ENCODE measurements around the gene GORASP1.

Gene GORASP1

DNA sequence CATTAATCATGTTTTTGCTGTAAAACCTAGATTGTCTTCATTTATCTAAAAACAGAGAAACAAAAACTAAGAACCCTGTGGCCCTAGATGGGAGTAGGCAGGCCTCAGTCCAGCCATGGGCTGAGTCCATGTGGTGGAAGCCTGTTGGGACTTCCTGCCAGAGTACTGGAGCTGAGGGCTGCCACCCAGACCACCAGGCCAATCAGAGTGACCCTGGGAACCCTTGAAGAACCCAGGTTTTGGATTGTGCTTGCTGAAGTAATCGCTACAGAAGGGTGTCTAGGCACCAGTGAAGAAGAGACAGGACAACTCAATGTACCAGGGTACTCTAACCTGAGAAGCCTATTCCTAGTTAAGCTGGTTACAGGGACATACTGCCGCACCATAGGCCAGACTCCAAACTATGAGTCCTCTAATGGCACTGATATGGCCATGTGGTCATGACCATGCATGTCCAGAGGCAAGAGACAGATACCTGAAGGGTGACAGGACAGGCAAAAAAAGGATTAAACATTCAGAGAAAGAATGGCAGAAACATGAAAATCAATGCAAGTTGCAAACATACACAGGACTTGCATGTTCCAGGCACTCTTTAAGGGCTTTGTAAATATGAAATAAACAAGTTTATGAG, 33.0 kb upstream of the GORASP1 start:
- no peak for DNase-seq

- DNase-seq = no peak
Measured at GRCh38 chr3:39139442-39139841, 32.0 kb upstream of the GORASP1 start.

- no peak for DNase-seq
Measured at GRCh38 chr3:39138804-39139415, 31.5 kb upstream of the GORASP1 start.

GRCh38 chr3:39137991-39138803, 30.8 kb upstream of the GORASP1 start:
- no peak for DNase-seq

DNA sequence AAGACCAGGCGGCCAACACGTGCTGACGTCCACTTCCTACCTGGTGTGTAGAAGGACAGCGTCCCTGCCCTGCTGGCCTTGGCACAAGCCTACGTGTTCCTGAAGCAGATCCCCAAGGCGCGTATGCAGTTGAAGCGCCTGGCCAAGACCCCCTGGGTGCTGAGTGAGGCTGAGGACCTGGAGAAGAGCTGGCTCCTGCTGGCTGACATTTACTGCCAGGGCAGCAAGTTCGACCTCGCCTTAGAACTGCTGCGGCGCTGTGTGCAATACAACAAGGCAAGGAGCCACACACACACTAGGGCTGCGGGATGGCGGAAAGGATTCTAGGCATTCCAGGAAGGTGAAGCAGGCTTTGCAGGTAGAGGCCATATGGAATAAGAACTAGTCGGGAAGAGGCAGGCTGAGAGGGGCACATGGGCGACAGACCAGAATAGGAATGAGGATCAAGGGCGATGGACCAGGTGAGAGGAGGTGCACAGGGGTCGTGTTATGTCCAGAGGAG, 30.1 kb upstream of the GORASP1 start:
- no peak for DNase-seq

DNA sequence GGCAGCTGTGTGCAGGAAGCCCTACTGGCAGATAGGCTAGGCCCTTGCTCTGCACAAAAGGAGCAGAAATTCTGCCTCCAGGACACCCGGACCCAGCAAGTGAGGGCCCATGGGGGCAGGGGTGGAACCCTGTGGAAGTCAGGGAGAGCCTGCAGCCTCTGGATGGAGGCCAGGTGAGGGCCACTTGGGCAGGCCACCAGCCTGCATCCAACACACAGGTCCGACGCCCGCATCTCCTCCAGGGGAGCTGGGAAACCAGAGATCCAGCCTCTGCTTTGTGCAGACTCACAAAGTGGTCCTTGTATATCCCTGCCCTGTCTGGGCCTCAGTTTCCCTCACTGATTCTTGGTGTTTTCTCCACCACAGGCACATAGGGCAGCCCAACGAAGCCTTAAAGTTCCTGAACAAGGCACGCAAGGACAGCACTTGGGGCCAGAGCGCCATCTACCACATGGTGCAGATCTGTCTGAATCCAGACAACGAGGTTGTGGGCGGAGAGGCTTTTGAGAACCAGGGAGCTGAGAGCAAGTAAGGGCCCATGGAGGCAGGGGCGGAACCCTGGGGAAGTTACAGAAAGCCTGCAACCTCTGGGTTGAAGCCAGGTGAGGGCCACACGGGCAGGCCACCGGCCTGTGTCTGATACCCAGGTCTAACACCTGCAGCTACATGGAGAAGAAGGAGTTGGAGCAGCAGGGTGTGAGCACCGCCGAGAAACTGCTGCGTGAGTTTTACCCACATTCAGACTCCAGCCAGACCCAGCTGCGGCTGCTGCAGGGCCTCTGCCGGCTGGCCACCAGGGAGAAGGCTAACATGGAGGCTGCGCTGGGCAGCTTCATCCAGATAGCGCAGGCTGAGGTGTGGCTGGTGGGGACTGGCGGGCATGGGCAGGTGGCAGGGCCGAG, 29.4 kb upstream of the GORASP1 start:
- DNase-seq = no peak

DNA sequence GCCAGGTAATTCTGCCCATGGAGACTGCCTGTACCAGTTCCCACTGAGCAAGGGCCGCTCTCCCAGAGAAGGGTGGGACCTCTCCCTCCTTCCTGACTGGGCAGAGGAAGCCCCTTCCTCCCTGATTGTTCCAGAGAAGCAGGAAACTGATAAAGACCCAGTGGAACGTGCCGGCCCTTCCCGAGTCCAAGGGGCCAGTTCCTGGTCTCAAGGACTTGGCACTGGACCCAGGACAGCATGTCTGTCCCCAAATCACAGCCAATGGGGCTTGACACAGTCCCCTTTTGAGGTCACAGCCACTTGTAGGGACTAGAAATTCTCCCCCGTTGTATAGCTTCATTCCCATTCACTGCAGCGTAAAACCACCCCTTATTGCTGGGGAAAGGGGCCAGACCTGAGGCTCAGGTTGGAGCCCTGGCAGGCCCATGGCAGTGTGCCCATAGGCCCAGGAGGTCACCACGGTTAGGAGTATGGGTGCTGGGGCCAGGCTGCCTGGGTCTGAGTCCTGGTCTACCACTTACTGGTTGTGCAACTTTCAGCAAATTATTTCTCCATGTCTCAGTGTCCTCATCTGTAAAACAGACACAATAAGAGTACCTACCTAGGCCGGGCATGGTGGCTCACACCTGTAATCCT, 27.9 kb upstream of the GORASP1 start:
- DNase-seq = no peak

- DNase-seq = no peak
Measured at GRCh38 chr3:39134305-39134704, 26.9 kb upstream of the GORASP1 start.

- DNase-seq = no peak
Measured at GRCh38 chr3:39133822-39134221, 26.4 kb upstream of the GORASP1 start.

DNA sequence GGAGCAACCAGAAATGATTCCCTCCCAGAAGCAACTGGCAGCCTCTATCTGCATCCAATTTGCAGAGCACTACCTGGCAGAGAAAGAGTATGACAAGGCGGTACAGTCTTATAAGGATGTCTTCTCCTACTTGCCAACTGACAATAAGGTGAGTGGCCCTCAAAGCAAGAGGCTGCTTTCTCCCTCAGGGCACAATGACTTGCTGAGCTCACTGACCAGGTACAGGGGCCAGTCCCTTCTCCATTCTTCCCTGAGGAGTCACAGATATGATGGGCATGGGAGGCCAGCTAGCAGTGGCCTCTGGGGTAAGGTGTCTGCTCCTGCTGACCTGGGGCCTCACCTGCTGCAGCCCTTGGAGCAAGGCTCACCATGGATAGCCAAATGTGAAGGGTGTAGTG, 25.7 kb upstream of the GORASP1 start:
- no peak for DNase-seq

DNA sequence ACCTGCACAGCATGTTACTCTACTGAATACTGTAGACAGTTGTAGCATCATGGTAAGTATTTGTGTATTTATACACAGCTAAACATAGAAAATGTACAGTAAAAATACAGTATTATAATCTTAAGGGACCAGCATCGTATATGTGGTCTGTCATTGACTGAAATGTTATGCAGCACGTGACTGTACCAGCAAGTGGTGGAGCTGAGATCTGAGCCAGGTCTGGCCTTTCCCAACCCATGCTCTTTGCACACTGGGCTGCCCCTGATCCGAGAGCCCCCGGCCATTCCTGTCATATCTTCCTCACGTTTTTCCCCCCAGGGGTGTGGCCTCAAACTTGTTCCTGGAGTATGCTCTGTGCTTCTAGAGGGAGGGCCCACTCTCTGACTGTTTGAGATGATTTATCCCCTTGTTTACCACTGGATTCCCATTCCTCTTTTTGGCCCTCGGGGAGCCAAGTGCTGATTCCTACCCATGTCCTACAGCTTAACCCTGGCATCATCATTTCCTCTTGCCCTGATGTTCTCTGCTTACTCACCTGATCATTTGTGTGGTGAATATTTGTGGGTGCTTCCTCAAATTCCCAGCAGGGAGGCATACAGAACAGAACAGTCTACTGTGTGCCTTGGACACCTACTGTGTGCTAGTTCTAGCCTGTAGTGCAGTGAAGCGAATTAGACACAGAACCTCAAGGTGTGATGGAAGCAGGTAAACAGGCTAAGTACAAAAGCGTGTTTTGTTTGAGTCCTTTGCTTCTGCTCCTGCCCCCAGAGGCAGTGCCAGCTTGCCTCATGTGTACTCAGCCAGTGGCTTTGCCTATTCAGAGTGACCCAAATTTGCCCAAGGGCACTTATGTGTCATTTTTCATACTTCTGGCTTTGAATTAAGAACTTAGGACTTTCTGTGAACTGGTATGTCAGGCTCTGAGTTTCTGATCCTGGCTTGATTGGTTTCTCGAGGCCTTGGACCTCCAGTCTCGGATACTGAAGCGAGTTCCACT, 25.0 kb upstream of the GORASP1 start:
- no peak for DNase-seq

- no peak for DNase-seq
Measured at GRCh38 chr3:39130693-39131265, 23.4 kb upstream of the GORASP1 start.

GRCh38 chr3:39130026-39130425, 22.6 kb upstream of the GORASP1 start:
- DNase-seq = no peak

DNA sequence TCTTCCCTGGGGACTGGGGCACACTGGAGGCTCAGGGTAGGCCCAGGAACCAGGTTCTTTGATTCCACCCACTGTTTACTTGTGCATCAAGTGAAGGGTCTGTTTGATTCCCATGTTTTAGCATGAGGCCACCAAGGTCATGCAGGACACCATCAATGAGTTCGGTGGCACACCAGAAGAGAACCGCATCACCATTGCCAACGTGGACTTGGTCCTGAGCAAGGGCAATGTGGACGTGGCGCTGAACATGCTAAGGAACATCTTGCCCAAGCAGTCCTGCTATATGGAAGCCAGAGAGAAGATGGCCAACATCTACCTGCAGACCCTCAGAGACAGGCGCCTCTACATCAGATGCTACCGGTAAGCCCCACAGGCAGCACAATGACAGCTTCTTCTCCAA, 21.5 kb upstream of the GORASP1 start:
- DNase-seq = no peak

DNA sequence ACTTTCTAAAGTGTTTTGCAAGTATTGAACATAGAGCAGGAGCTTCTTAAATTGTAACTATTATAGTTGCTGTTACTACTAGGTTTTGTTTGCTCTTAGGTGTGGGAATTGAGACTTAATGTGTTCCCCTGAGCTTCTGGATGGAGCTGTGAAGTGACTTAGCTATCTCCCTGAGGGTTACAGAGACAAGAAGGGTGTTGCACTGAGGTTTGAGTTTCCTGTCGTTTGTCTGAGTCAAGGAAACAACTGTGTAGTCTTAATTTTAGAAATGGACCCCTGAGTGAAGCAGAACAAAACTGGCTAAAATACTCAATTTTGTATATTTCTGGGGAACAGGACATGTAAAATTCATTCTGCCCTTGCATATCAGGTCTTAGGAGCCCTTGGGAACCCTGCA, 20.5 kb upstream of the GORASP1 start:
- DNase-seq = no peak

- DNase-seq = no peak
Measured at GRCh38 chr3:39127269-39127907, 20.0 kb upstream of the GORASP1 start.

GRCh38 chr3:39126532-39127071, 19.2 kb upstream of the GORASP1 start:
- DNase-seq = peak; percentile 9 to 42

GRCh38 chr3:39125841-39126500, 18.5 kb upstream of the GORASP1 start:
- DNase-seq = no peak
